ENCODE results near the gene SLC16A10. TPM values are rescaled to one million over a fixed set of nuclear protein-coding genes. Genes with fewer than 3 reads are reported as not detected.

The SLC16A10 gene
- total and polyA plus RNA-seq, 2 donors (not counting 3 experiments of a cell fraction or from before 2014, with no cell fraction given): not detected

DNA sequence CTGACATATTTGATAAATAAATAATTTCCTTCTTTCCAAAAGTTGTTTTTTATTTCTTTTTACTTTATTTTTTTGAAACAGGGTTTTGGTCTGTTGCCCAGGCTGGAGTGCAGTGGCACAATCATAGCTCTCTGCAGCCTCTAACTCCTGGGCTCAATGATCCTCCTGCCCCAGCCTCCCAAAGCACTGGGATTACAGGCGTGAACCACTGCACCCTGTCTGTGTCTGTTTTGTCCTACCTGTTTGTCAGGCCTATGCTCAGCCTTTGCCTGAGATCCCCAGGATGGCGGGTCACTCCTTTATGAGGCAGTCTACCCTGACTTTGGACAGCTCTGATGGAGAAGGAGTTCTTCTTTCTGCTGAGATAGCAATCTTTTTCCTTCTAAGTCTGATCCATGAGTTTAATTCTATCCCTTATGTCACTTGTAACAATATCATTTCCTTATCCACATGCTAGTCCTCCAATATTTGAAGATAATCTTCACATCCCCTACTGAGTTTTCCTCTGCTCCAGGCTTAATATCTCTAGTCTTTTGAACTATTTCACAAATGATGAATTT, 14.4 kb upstream of the SLC16A10 start:
- Histone ChIP-seq H4K20me1 (replicated peaks; ENCODE audit: control insufficient read depth, extremely low read depth, insufficient read depth, low read length) (no peaks in the 10 kb centered on the region), H3K79me2 (ENCODE audit: control insufficient read depth, insufficient read depth, low read length) (no peaks in the 10 kb centered on the region), H2AFZ (ENCODE audit: low read depth, low read length) (no peak overlapping the region), H3K4me3 (replicated peaks in 1 of 3; ENCODE audit: insufficient read depth in 1 of 3, low read depth in 1 of 3, low read length in 3 of 3) (no peak overlapping the region), H3K27me3 (ENCODE audit: control insufficient read depth in 2 of 2, insufficient read depth in 2 of 2, low read length in 2 of 2) (peaks cover 8 to 30% of the 10 kb centered on the region in 2 experiments), H3K36me3 (ENCODE audit: control insufficient read depth in 2 of 2, extremely low read depth in 1 of 2, insufficient read depth in 2 of 2, low read length in 2 of 2) (no peaks in the 10 kb centered on the region), H3K9me1 (replicated peaks; ENCODE audit: control insufficient read depth, extremely low read depth, insufficient read depth, low read length) (no peaks in the 10 kb centered on the region), H3K9ac (replicated peaks; ENCODE audit: extremely low read depth, insufficient read depth, low read length) (no peak overlapping the region), H3K4me2 (ENCODE audit: insufficient read depth, low read length) (no peak overlapping the region), H3K27ac (ENCODE audit: insufficient read depth, low read depth, low read length) (no peak overlapping the region), H3K9me3 (replicated peaks; ENCODE audit: control insufficient read depth, insufficient read depth, low read length) (no peaks in the 10 kb centered on the region), H3K4me1 (ENCODE audit: control insufficient read depth, extremely low read depth, insufficient read depth, low read length) (no peaks in the 10 kb centered on the region)
- intact Hi-C loops (cut with micrococcal nuclease): no loop called here
- dilution Hi-C loops (cut with MboI; ENCODE audit: extremely low pct_ligation_motif_present, low sequenced_read_pairs): no loop called here
- ChIA-PET POLR2A (no interaction called here), CTCF (no interaction called here)
- TF ChIP-seq GATA2 (IDR thresholded peaks at IDR 0.05; ENCODE audit: insufficient read depth, insufficient read length, low read depth, low read length) (no peak), MYC (IDR thresholded peaks at IDR 0.05; ENCODE audit: low read depth, low read length) (no peak), EZH2 (IDR thresholded peaks at IDR 0.05; ENCODE audit: borderline replicate concordance, low read depth, low read length, severe bottlenecking) (no peak), POLR2AphosphoS5 (IDR thresholded peaks at IDR 0.05; ENCODE audit: insufficient read depth, low read depth, low read length) (no peak), JUN (IDR thresholded peaks at IDR 0.05; ENCODE audit: borderline replicate concordance, insufficient read depth, insufficient read length, low read depth) (no peak), CTCF (IDR thresholded peaks at IDR 0.05; ENCODE audit: extremely low read depth in 1 of 2, insufficient read depth in 1 of 2, low read depth in 1 of 2, low read length in 2 of 2) (no peak), FOS (IDR thresholded peaks at IDR 0.05; ENCODE audit: borderline replicate concordance, insufficient read depth, low read length) (no peak), POLR2A (IDR thresholded peaks at IDR 0.05; ENCODE audit: low read depth, low read length) (no peak)
- TF ChIP-seq, protein P1, sequence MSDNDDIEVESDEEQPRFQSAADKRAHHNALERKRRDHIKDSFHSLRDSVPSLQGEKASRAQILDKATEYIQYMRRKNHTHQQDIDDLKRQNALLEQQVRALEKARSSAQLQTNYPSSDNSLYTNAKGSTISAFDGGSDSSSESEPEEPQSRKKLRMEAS (IDR thresholded peaks at IDR 0.05; ENCODE audit: insufficient read depth, insufficient read length): no peak
- DNase-seq (ENCODE audit: low read depth, low spot score) (no peak), FAIRE-seq (no peak)
- no TSS peak for BruUV-seq (replicated peaks)

All from endothelial cell of umbilical vein (primary cell).